Keratinocyte (primary cell): ENCODE results near the gene STOX2. TPM values are rescaled to one million over a fixed set of nuclear protein-coding genes. Genes with fewer than 3 reads are reported as not detected.

Source experiments
- DNase-seq: peaks from one replicate; pipeline ENCODE4 v3.0.0-alpha.2; 2011; ENCODE audit warnings: low read depth, missing footprints, low spot score
- FAIRE-seq: peaks from 2 replicates; lab custom pipeline; 2011; peaks lifted over from hg19 to GRCh38; lab: Jason Lieb, UNC
- H2AFZ ChIP-seq: 2 replicates; pipeline ENCODE4 v1.6.0; 2012; ENCODE audit warnings: low read length, control low read depth, inconsistent platforms; ENCODE audit not compliant: control insufficient read depth
- H3K27ac ChIP-seq: 2 replicates; pipeline ENCODE4 v1.5.1; 2011; ENCODE audit warnings: low read length; ENCODE audit not compliant: control insufficient read depth, insufficient read depth
- H3K27me3 ChIP-seq: 3 replicates; pipeline ENCODE4 v1.6.0; 2011; ENCODE audit warnings: low read length; ENCODE audit not compliant: control insufficient read depth, insufficient read depth; ENCODE audit errors: extremely low read depth
- H3K36me3 ChIP-seq, 2 experiments: 2 replicates in 1 of 2; 3 replicates in 1 of 2; pipeline ENCODE4 v1.5.1; 2011; ENCODE audit warnings: low read length in 2 of 2, mild to moderate bottlenecking in 1 of 2; ENCODE audit not compliant: control insufficient read depth in 2 of 2, insufficient read depth in 2 of 2; ENCODE audit errors: extremely low read depth in 1 of 2
- H3K4me1 ChIP-seq: 3 replicates; pipeline ENCODE4 v1.5.1; 2011; ENCODE audit warnings: low read length; ENCODE audit not compliant: control insufficient read depth, insufficient read depth; ENCODE audit errors: extremely low read depth
- H3K4me2 ChIP-seq: 3 replicates; pipeline ENCODE4 v1.6.0; 2011; ENCODE audit warnings: low read depth, low read length; ENCODE audit not compliant: control insufficient read depth, insufficient read depth; ENCODE audit errors: extremely low read depth
- H3K4me3 ChIP-seq, 3 experiments: fragments of 200-600 bp in 1 of 3; sonication (generic) in 1 of 3; 2 replicates in 2 of 3; 3 replicates in 1 of 3; pipeline ENCODE4 v1.5.1; 2011 to 2016; ENCODE audit warnings: low read length in 3 of 3, mild to moderate bottlenecking in 3 of 3, control low read depth in 2 of 3, inconsistent platforms in 1 of 3, low read depth in 1 of 3, mixed read lengths in 1 of 3, mixed run types in 1 of 3, moderate library complexity in 1 of 3; ENCODE audit not compliant: control insufficient read depth in 2 of 3, insufficient read depth in 2 of 3; ENCODE audit errors: extremely low read depth in 1 of 3
- H3K79me2 ChIP-seq: 2 replicates; pipeline ENCODE4 v1.6.0; 2012; ENCODE audit warnings: low read length; ENCODE audit not compliant: control insufficient read depth, insufficient read depth
- H3K9ac ChIP-seq: 3 replicates; pipeline ENCODE4 v1.6.0; 2011; ENCODE audit warnings: low read length; ENCODE audit not compliant: control insufficient read depth, insufficient read depth; ENCODE audit errors: extremely low read depth
- H3K9me1 ChIP-seq: 3 replicates; pipeline ENCODE4 v1.6.0; 2011; ENCODE audit warnings: low read length; ENCODE audit not compliant: control insufficient read depth, insufficient read depth; ENCODE audit errors: extremely low read depth
- H3K9me3 ChIP-seq: 2 replicates; pipeline ENCODE4 v1.5.1; 2012; ENCODE audit warnings: low read depth, low read length; ENCODE audit not compliant: control insufficient read depth
- H4K20me1 ChIP-seq: 3 replicates; pipeline ENCODE4 v1.6.0; 2011; ENCODE audit warnings: low read length; ENCODE audit not compliant: control insufficient read depth, insufficient read depth; ENCODE audit errors: extremely low read depth
- EZH2 ChIP-seq: IDR thresholded peaks from one replicate; pipeline ENCODE4 v1.6.1; 2012; ENCODE audit warnings: inconsistent platforms, mild to moderate bottlenecking, low read length, moderate library complexity
- dilution Hi-C: fragments of 300-500 bp; cut with MboI; formaldehyde crosslinking; loops from one replicate; pipeline ENCODE4 v1.7.0; 2020; ENCODE audit warnings: low sequenced_read_pairs; ENCODE audit not compliant: extremely low pct_ligation_motif_present
- polyA plus RNA-seq, 5 experiments: library from polyadenylated mRNA; depleted of rRNA in 3 of 5; stranded (reverse) in 3 of 5; stranded (forward) in 1 of 5; unstranded in 1 of 5; fragments of >200 nt; gene quantifications; 1 replicate in 1 of 5; 2 replicates in 3 of 5; 3 replicates in 1 of 5; pipeline versions ENCODE4 v1.2.1 to v1.2.3, GENCODE V29; 2011 to 2012; ENCODE audit warnings: missing spikeins in 2 of 5, low read depth in 1 of 5, low replicate concordance in 1 of 5
- TF ChIP-seq, protein P1 (sequence below), 3 experiments: IDR thresholded peaks in 1 of 3; conservative IDR thresholded peaks in 1 of 3; optimal IDR thresholded peaks in 1 of 3; 2 replicates in 2 of 3; 3 replicates in 1 of 3; pipeline versions ENCODE3 to v1.5.1; 2011; ENCODE audit warnings: low read length in 3 of 3, mild to moderate bottlenecking in 3 of 3, moderate library complexity in 2 of 3, control low read depth in 1 of 3, inconsistent platforms in 1 of 3; ENCODE audit not compliant: insufficient read depth in 2 of 3; ENCODE audit errors: extremely low read depth in 1 of 3

Gene STOX2
- polyA plus RNA-seq, 1 donor (not counting 4 experiments of a cell fraction or from before 2014, with no cell fraction given), result 1.6 TPM

DNA sequence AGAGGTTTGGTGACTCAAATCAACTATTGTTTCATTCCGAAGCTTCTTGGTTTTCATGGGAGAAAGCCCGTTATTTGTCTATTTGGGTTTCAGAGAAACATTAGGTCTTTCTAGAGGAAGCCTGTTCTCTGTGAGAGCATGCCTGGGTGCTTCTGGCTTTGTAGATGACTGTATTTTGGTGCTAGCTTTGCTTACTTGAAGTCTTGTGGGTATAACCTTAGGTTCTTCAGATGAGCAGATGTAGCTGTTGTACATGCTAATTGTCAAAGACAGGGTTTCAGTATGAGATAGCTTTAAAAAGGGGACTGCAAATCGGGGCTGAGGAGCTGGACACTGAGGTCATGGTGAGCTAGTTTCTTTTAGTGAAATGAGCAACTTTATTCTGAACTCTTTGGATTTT is 7.9 kb upstream of the STOX2 start:
- H3K9ac ChIP-seq, result no peak overlapping the region
- FAIRE-seq (no peak), DNase-seq (no peak)
- TF ChIP-seq, protein P1, sequence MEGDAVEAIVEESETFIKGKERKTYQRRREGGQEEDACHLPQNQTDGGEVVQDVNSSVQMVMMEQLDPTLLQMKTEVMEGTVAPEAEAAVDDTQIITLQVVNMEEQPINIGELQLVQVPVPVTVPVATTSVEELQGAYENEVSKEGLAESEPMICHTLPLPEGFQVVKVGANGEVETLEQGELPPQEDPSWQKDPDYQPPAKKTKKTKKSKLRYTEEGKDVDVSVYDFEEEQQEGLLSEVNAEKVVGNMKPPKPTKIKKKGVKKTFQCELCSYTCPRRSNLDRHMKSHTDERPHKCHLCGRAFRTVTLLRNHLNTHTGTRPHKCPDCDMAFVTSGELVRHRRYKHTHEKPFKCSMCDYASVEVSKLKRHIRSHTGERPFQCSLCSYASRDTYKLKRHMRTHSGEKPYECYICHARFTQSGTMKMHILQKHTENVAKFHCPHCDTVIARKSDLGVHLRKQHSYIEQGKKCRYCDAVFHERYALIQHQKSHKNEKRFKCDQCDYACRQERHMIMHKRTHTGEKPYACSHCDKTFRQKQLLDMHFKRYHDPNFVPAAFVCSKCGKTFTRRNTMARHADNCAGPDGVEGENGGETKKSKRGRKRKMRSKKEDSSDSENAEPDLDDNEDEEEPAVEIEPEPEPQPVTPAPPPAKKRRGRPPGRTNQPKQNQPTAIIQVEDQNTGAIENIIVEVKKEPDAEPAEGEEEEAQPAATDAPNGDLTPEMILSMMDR (optimal IDR thresholded peaks at IDR 0.05 in 1 of 3, IDR thresholded peaks at IDR 0.05 in 1 of 3, conservative IDR thresholded peaks at IDR 0.05 in 1 of 3; ENCODE audit: extremely low read depth in 1 of 3, insufficient read depth in 2 of 3, low read length in 3 of 3), result no peak
- no peak overlapping the region for H3K4me2 ChIP-seq
- no peaks in the 10 kb centered on the region for H3K9me3 ChIP-seq
- H3K4me1 ChIP-seq, result no peaks in the 10 kb centered on the region
- dilution Hi-C loops, result no loop called here
- no peaks in the 10 kb centered on the region for H4K20me1 ChIP-seq
- no peak overlapping the region for H3K4me3 ChIP-seq
- H3K27ac ChIP-seq, result no peak overlapping the region
- no peaks in the 10 kb centered on the region for H3K9me1 ChIP-seq
- no peaks in the 10 kb centered on the region for H3K27me3 ChIP-seq
- no peak overlapping the region for H2AFZ ChIP-seq
- no peaks in the 10 kb centered on the region for H3K79me2 ChIP-seq
- H3K36me3 ChIP-seq, result no peaks in the 10 kb centered on the region

GRCh38 chr4:183898456-183898855 is 6.7 kb upstream of the STOX2 start:
- no peak for DNase-seq
- Histone ChIP-seq H3K9me1 (no peaks in the 10 kb centered on the region), H2AFZ (no peak overlapping the region), H3K4me1 (peaks cover 4% of the 10 kb centered on the region), H3K27ac (no peak overlapping the region), H3K9me3 (no peaks in the 10 kb centered on the region), H3K36me3 (no peaks in the 10 kb centered on the region), H3K9ac (no peak overlapping the region), H4K20me1 (no peaks in the 10 kb centered on the region), H3K4me2 (no peak overlapping the region), H3K27me3 (no peaks in the 10 kb centered on the region), H3K4me3 (no peak overlapping the region), H3K79me2 (no peaks in the 10 kb centered on the region)
- TF ChIP-seq, protein P1 (optimal IDR thresholded peaks at IDR 0.05 in 1 of 3, IDR thresholded peaks at IDR 0.05 in 1 of 3, conservative IDR thresholded peaks at IDR 0.05 in 1 of 3; ENCODE audit: extremely low read depth in 1 of 3, insufficient read depth in 2 of 3, low read length in 3 of 3), result no peak
- no peak for TF ChIP-seq EZH2
- FAIRE-seq, result no peak
- dilution Hi-C loops, result no loop called here
